ENCODE data around the gene TAX1BP1.
A peak's percentile ranks its signal among the peaks of the same experiment; 100 is the strongest.

The TAX1BP1 gene

GRCh38 chr7:27714831-27715444 lies 25.0 kb upstream of the TAX1BP1 start:
- WGBS (ENCODE audit: insufficient coverage) = 100% methylated on average over 2 of the region's 4 CpGs
- no peaks in the 10 kb centered on the region for H3K4me1 ChIP-seq (ENCODE audit: control extremely low read depth in 1 of 4, control insufficient read depth in 4 of 4, insufficient read depth in 4 of 4, low read length in 3 of 4)
- DNase-seq = no peak
- H3K27ac ChIP-seq (ENCODE audit: insufficient read depth in 1 of 2, low read depth in 1 of 2, low read length in 2 of 2, poor library complexity in 1 of 2, severe bottlenecking in 2 of 2) = no peak overlapping the region
- ChIA-PET POLR2A (interaction anchor here (0.6 kb wide), 1 partner anchor 18 kb away, joined by 8 read pairs; no protein-coding TSS in a partner anchor), CTCF (interaction anchor here (1.2 kb wide), 1 partner anchor 30 kb away, joined by 4 read pairs; no protein-coding TSS in a partner anchor)
- H3K9me3 ChIP-seq (ENCODE audit: control extremely low read depth in 1 of 5, control insufficient read depth in 4 of 5, insufficient read depth in 2 of 5, low read depth in 1 of 5, low read length in 4 of 5) = peaks cover 0 to 4% (median 0%) of the 10 kb centered on the region in 5 experiments
- no peaks in the 10 kb centered on the region for H3K27me3 ChIP-seq (replicated peaks in 2 of 5; ENCODE audit: control insufficient read depth in 4 of 5, insufficient read depth in 5 of 5, low read length in 4 of 5)
- H3K4me3 ChIP-seq (ENCODE audit: control insufficient read depth in 1 of 7, extremely low read depth in 1 of 7, insufficient read depth in 4 of 7, low read depth in 2 of 7, low read length in 6 of 7) = no peak overlapping the region
- H3K36me3 ChIP-seq (ENCODE audit: control insufficient read depth in 4 of 4, insufficient read depth in 4 of 4, low read length in 3 of 4) = no peaks in the 10 kb centered on the region

GRCh38 chr7:27723085-27723484 lies 16.9 kb upstream of the TAX1BP1 start:
- Histone ChIP-seq H3K27ac (ENCODE audit: insufficient read depth in 1 of 2, low read depth in 1 of 2, low read length in 2 of 2, poor library complexity in 1 of 2, severe bottlenecking in 2 of 2) (no peak overlapping the region), H3K27me3 (replicated peaks in 2 of 5; ENCODE audit: control insufficient read depth in 4 of 5, insufficient read depth in 5 of 5, low read length in 4 of 5) (no peaks in the 10 kb centered on the region), H3K4me1 (ENCODE audit: control extremely low read depth in 1 of 4, control insufficient read depth in 4 of 4, insufficient read depth in 4 of 4, low read length in 3 of 4) (peaks cover 0 to 3% (median 2%) of the 10 kb centered on the region in 4 experiments), H3K36me3 (ENCODE audit: control insufficient read depth in 4 of 4, insufficient read depth in 4 of 4, low read length in 3 of 4) (no peaks in the 10 kb centered on the region), H3K4me3 (ENCODE audit: control insufficient read depth in 1 of 7, extremely low read depth in 1 of 7, insufficient read depth in 4 of 7, low read depth in 2 of 7, low read length in 6 of 7) (no peak overlapping the region), H3K9me3 (ENCODE audit: control extremely low read depth in 1 of 5, control insufficient read depth in 4 of 5, insufficient read depth in 2 of 5, low read depth in 1 of 5, low read length in 4 of 5) (no peaks in the 10 kb centered on the region)
- ChIA-PET CTCF (interaction anchor here (1.1 kb wide), 2 partner anchors 18 to 53 kb away, joined by 3 to 4 read pairs; no protein-coding TSS in a partner anchor), POLR2A (interaction anchor here (0.6 kb wide), 1 partner anchor 205 kb away, joined by 3 read pairs; no protein-coding TSS in a partner anchor)
- WGBS (ENCODE audit: insufficient coverage) = no CpG with 5 or more reads among the region's 1 CpG
- peak; percentile 8 to 45 (median 32) for DNase-seq

GRCh38 chr7:27727058-27727457 lies 12.9 kb upstream of the TAX1BP1 start:
- Histone ChIP-seq H3K27me3 (replicated peaks in 2 of 5; ENCODE audit: control insufficient read depth in 4 of 5, insufficient read depth in 5 of 5, low read length in 4 of 5) (no peaks in the 10 kb centered on the region), H3K4me1 (ENCODE audit: control extremely low read depth in 1 of 4, control insufficient read depth in 4 of 4, insufficient read depth in 4 of 4, low read length in 3 of 4) (peaks cover 0 to 3% (median 2%) of the 10 kb centered on the region in 4 experiments), H3K4me3 (ENCODE audit: control insufficient read depth in 1 of 7, extremely low read depth in 1 of 7, insufficient read depth in 4 of 7, low read depth in 2 of 7, low read length in 6 of 7) (no peak overlapping the region), H3K9me3 (ENCODE audit: control extremely low read depth in 1 of 5, control insufficient read depth in 4 of 5, insufficient read depth in 2 of 5, low read depth in 1 of 5, low read length in 4 of 5) (no peaks in the 10 kb centered on the region), H3K27ac (ENCODE audit: insufficient read depth in 1 of 2, low read depth in 1 of 2, low read length in 2 of 2, poor library complexity in 1 of 2, severe bottlenecking in 2 of 2) (no peak overlapping the region), H3K36me3 (ENCODE audit: control insufficient read depth in 4 of 4, insufficient read depth in 4 of 4, low read length in 3 of 4) (no peaks in the 10 kb centered on the region)
- WGBS (ENCODE audit: insufficient coverage) = 100% methylated on average over 4 of the region's 6 CpGs
- POLR2A ChIA-PET = no interaction called here
- CTCF ChIA-PET = interaction anchor here (0.6 kb wide), 1 partner anchor 173 kb away, joined by 4 read pairs; no protein-coding TSS in a partner anchor
- no peak for DNase-seq

- 92% methylated on average over 1 of the region's 6 CpGs for WGBS (ENCODE audit: insufficient coverage)
- H3K9me3 ChIP-seq (ENCODE audit: control extremely low read depth in 1 of 5, control insufficient read depth in 4 of 5, insufficient read depth in 2 of 5, low read depth in 1 of 5, low read length in 4 of 5) = no peaks in the 10 kb centered on the region
- ChIA-PET POLR2A (no interaction called here), CTCF (no interaction called here)
- DNase-seq = no peak
- peaks cover 0 to 3% (median 2%) of the 10 kb centered on the region in 4 experiments for H3K4me1 ChIP-seq (ENCODE audit: control extremely low read depth in 1 of 4, control insufficient read depth in 4 of 4, insufficient read depth in 4 of 4, low read length in 3 of 4)
- no peak overlapping the region for H3K27ac ChIP-seq (ENCODE audit: insufficient read depth in 1 of 2, low read depth in 1 of 2, low read length in 2 of 2, poor library complexity in 1 of 2, severe bottlenecking in 2 of 2)
- H3K36me3 ChIP-seq (ENCODE audit: control insufficient read depth in 4 of 4, insufficient read depth in 4 of 4, low read length in 3 of 4) = no peaks in the 10 kb centered on the region
- no peak overlapping the region for H3K4me3 ChIP-seq (ENCODE audit: control insufficient read depth in 1 of 7, extremely low read depth in 1 of 7, insufficient read depth in 4 of 7, low read depth in 2 of 7, low read length in 6 of 7)
- no peaks in the 10 kb centered on the region for H3K27me3 ChIP-seq (replicated peaks in 2 of 5; ENCODE audit: control insufficient read depth in 4 of 5, insufficient read depth in 5 of 5, low read length in 4 of 5)
Measured at GRCh38 chr7:27730112-27730511, 9.8 kb upstream of the TAX1BP1 start.

- no peaks in the 10 kb centered on the region for H3K9me3 ChIP-seq (ENCODE audit: control extremely low read depth in 1 of 5, control insufficient read depth in 4 of 5, insufficient read depth in 2 of 5, low read depth in 1 of 5, low read length in 4 of 5)
- H3K36me3 ChIP-seq (ENCODE audit: control insufficient read depth in 4 of 4, insufficient read depth in 4 of 4, low read length in 3 of 4) = no peaks in the 10 kb centered on the region
- H3K27me3 ChIP-seq (replicated peaks in 2 of 5; ENCODE audit: control insufficient read depth in 4 of 5, insufficient read depth in 5 of 5, low read length in 4 of 5) = no peaks in the 10 kb centered on the region
- peaks cover 4 to 9% (median 6%) of the 10 kb centered on the region in 4 experiments for H3K4me1 ChIP-seq (ENCODE audit: control extremely low read depth in 1 of 4, control insufficient read depth in 4 of 4, insufficient read depth in 4 of 4, low read length in 3 of 4)
- 95% methylated on average over 2 of the region's 2 CpGs for WGBS (ENCODE audit: insufficient coverage)
- no peak overlapping the region for H3K4me3 ChIP-seq (ENCODE audit: control insufficient read depth in 1 of 7, extremely low read depth in 1 of 7, insufficient read depth in 4 of 7, low read depth in 2 of 7, low read length in 6 of 7)
- ChIA-PET POLR2A (no interaction called here), CTCF (interaction anchor here (0.6 kb wide), 1 partner anchor 29 kb away, joined by 3 read pairs; no protein-coding TSS in a partner anchor)
- DNase-seq = no peak
- no peak overlapping the region for H3K27ac ChIP-seq (ENCODE audit: insufficient read depth in 1 of 2, low read depth in 1 of 2, low read length in 2 of 2, poor library complexity in 1 of 2, severe bottlenecking in 2 of 2)
Measured at GRCh38 chr7:27734583-27734982, 5.4 kb upstream of the TAX1BP1 start.

- Histone ChIP-seq H3K4me3 (ENCODE audit: control insufficient read depth in 1 of 7, extremely low read depth in 1 of 7, insufficient read depth in 4 of 7, low read depth in 2 of 7, low read length in 6 of 7) (no peak overlapping the region), H3K9me3 (ENCODE audit: control extremely low read depth in 1 of 5, control insufficient read depth in 4 of 5, insufficient read depth in 2 of 5, low read depth in 1 of 5, low read length in 4 of 5) (no peaks in the 10 kb centered on the region), H3K4me1 (ENCODE audit: control extremely low read depth in 1 of 4, control insufficient read depth in 4 of 4, insufficient read depth in 4 of 4, low read length in 3 of 4) (peaks cover 4 to 9% (median 6%) of the 10 kb centered on the region in 4 experiments), H3K36me3 (ENCODE audit: control insufficient read depth in 4 of 4, insufficient read depth in 4 of 4, low read length in 3 of 4) (no peaks in the 10 kb centered on the region), H3K27me3 (replicated peaks in 2 of 5; ENCODE audit: control insufficient read depth in 4 of 5, insufficient read depth in 5 of 5, low read length in 4 of 5) (no peaks in the 10 kb centered on the region), H3K27ac (ENCODE audit: insufficient read depth in 1 of 2, low read depth in 1 of 2, low read length in 2 of 2, poor library complexity in 1 of 2, severe bottlenecking in 2 of 2) (no peak overlapping the region)
- CTCF ChIA-PET = no interaction called here
- no peak for DNase-seq
- WGBS (ENCODE audit: insufficient coverage) = 100% methylated on average over 1 of the region's 1 CpG
- POLR2A ChIA-PET = no interaction called here
Measured at GRCh38 chr7:27735165-27735564, 4.8 kb upstream of the TAX1BP1 start.

GRCh38 chr7:27735831-27736230 lies 4.1 kb upstream of the TAX1BP1 start:
- ChIA-PET CTCF (no interaction called here), POLR2A (no interaction called here)
- Histone ChIP-seq H3K27me3 (replicated peaks in 2 of 5; ENCODE audit: control insufficient read depth in 4 of 5, insufficient read depth in 5 of 5, low read length in 4 of 5) (no peaks in the 10 kb centered on the region), H3K9me3 (ENCODE audit: control extremely low read depth in 1 of 5, control insufficient read depth in 4 of 5, insufficient read depth in 2 of 5, low read depth in 1 of 5, low read length in 4 of 5) (no peaks in the 10 kb centered on the region), H3K27ac (ENCODE audit: insufficient read depth in 1 of 2, low read depth in 1 of 2, low read length in 2 of 2, poor library complexity in 1 of 2, severe bottlenecking in 2 of 2) (no peak overlapping the region), H3K4me1 (ENCODE audit: control extremely low read depth in 1 of 4, control insufficient read depth in 4 of 4, insufficient read depth in 4 of 4, low read length in 3 of 4) (peaks cover 4 to 11% (median 7%) of the 10 kb centered on the region in 4 experiments), H3K4me3 (ENCODE audit: control insufficient read depth in 1 of 7, extremely low read depth in 1 of 7, insufficient read depth in 4 of 7, low read depth in 2 of 7, low read length in 6 of 7) (no peak overlapping the region), H3K36me3 (ENCODE audit: control insufficient read depth in 4 of 4, insufficient read depth in 4 of 4, low read length in 3 of 4) (no peaks in the 10 kb centered on the region)
- no peak for DNase-seq
- WGBS (ENCODE audit: insufficient coverage) = no CpG with 5 or more reads among the region's 2 CpGs
